H4 (cell line): ENCODE measurements around the gene DIS3L2. TPM values are rescaled to one million over a fixed set of nuclear protein-coding genes. Genes with fewer than 3 reads are reported as not detected.

ENCODE experiments used
- DNase-seq: peaks from one replicate; pipeline ENCODE4 v3.0.0-alpha.2; 2015; ENCODE audit warnings: low spot score
- total RNA-seq: library from RNA; depleted of rRNA; stranded (reverse); fragments of >200 nt; shearing (Covaris generic); gene quantifications from 2 replicates; pipeline ENCODE4 v1.2.3, GENCODE V29; 2014

The DIS3L2 gene
- total RNA-seq, 1 experiment from 2014 or later: 16.7 TPM

DNA sequence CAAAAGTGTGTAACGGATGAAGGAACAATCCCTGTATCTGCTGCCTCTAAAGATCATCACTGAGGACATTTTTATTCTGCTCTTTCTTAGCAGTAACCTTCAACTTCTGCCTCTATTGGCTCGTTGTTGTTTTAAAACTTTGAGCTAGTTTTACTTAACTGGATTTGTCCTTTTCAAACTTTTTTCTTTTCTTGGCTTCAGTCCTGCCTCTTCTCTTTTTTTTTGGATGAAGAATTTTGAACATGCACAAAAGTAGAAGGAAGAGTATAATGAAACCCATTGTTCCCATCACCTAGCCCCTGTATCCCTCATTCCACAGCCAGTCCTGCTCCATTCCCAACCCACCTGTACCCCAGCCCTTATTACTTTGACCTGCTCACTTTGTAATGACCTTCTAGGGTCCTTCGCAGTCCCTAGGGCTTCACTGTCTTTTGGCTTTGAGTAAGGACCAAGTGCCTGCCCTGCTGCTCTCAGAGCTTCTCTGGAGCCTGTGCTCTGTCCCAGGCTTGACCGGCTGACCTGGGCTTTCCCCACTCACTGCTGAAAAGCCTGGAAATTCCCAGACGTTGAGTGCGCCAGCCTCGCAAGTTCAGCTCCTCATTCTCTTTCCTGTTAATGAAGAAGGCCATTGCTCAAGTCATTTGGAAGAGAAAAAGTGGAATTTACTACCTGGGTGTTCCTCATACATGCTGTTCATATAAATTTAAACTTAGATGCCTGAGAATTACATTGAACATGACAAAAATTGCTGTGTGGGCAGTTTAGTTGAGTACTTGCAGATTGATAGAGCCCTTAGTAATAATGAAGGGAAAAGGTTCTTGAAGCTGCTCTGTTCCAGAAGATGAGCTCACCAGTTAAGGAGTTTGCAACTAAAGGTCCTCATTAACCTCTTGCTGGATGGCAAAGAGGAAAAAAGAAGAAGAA is 267.7 kb downstream of the DIS3L2 start:
- DNase-seq: no peak

DNA sequence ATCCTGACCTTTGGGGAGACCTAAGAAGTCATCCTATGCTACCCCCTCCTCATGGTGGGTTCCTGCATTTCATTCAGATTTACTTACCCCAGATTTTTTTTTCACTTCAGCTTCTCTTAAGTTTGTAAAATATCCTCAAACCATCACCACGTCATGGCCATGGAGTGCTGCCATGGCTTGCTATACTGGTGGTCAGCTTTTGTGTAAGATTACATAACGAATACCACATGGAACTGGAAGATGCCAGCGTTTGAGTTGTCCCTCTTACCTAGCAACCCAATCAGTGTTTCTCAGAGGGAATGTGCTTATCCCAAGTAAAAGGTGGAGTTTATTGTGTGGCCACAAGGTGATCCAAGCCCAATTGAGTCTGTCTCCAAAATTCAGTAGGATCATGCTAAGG is 268.4 kb downstream of the DIS3L2 start:
- DNase-seq: no peak

DNA sequence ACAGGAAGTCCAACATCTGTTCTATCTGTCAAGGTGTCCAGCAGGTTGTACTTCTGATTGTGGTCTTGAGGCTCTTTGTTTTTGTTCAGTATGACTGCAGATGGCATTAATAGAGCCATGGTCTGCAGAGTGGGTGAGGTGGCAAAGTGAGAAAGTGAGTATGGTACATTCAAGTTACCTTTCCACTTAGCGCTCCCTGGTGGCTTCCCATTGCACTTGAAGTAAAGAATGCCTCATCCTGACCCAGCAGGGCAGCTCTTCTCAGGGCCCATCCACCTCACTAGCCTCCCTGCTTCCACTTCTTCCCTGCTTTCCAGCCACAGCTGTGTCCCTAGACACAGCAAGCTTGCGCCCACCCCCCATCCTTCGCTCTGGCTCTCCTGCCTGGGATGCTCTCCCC is 269.0 kb downstream of the DIS3L2 start:
- DNase-seq: peak; percentile 18

DNA sequence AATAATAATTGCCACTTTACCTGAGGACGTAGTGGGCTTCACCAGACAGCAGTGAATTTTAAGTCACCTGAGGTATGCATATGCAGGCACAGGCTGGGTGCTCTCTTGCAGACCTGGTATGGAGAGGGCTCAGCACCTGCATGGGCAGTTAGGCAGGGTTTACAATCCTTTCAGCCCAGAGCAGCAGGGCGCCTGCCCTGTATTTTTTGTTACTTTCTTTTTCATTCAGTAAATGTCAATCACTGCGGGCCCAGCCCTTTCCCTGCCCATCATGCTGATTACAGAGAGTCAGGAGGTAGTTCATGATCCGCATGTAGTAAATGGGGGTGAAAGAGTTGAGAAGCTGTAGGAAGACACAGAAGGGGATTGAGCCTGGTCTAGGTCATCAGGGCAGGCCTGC is 270.0 kb downstream of the DIS3L2 start:
- DNase-seq: no peak

DNA sequence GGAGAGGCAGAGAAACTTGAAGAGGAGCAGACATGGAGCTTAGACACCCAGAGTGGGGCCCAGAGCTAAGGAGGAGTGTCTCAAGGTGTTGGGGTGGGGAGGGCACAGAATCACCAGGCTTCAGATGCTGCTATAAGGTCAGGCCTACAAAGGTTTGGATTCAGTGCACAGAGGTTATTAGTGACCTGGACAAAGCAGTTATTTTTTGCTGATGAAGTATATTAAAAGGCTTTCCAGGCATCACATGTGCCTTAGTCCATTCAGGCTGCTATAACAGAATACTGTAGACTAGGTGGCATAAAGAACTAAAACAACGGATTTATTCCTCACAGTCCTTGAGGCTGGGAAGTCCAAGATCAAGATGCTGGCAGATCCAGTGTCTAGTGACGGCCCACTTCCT is 271.4 kb downstream of the DIS3L2 start:
- DNase-seq: no peak

DNA sequence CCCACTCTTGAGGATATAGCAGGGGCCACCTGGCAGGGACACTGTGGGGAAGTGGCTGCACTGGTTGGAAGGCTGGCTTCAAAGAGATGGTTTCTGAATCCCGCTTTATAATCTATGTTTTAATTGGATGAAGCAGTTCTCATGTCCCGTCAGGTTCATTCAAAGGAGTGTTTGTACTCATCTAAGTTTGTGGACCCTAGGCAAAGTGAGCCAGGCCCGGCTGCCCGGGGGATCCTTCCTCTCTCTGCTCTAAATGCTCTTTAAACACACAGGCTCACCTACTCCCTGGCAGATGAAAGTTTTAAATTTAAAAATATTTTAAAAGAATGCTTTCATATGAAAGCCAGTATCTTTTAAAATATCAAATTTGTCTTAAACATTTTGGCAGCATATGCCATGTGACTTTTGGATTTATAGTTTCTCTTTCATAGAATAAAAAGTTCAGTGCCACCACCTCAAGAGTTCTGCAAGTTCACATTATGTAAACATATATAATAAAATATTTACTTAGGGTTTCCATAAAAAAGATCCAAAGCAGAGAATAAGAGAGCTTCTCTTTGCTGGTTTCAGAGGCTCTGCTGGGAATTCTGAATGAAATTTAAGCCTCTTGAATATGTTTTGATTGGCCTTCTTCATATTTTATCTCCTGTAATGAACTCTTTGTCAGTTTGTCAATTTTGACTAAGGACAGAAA is 273.6 kb downstream of the DIS3L2 start:
- no peak for DNase-seq

DNA sequence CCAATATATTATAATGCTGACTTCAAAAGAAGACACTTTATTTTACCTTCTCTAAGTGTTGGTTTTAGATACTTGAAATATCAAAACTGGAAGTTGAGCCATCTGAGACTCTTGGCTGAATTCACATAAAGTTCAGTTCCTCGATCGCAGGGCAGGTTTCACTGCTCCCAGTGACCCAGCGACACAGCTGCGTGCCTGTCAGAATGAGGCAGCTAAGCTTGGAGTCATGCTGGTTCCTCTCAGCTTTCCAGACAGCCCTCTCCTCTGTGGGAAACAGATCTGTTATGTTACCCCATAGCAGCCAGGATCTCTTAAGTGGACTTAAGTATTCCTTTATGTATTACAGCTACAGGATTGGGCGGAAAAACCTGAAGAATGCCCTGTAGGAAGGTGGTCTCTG is 274.2 kb downstream of the DIS3L2 start:
- no peak for DNase-seq

DNA sequence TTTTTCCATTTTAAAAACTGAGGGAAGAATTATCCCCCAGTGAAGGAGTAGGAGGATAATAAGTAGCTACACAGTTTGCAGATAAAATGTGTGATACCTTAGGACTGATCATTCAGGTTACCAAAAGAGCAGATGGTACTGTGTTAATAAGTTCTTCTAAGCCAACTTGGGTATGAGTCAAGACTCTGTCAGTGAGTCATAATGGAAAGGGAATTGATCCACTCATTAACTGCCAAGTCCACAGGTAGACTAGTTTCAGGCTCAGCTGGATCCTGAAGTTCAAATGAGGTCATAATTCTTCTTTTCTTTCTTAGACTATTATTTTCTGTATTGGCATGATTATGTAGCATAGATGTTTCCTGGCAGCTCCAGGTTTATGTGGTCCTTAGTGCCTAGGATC is 274.7 kb downstream of the DIS3L2 start:
- no peak for DNase-seq

DNA sequence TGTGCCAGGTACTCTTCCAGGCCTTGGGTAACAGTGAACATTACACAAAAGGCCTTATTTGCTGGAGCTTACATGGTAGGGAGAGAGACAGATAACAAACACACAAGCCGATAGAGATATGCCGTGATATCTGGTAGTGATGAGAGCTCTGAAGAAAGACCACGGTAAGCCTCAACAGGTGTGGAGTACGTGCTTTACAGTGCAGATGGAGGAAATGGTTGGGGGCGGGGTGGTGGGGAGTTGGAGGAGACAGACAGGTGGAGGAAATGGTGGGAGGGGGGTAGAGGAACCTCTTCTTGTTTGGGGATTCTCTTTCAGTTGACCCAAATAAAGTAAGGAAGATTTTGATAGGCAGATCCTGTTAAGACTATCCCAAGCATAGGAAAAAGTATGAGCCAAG is 276.0 kb downstream of the DIS3L2 start:
- DNase-seq: no peak

DNA sequence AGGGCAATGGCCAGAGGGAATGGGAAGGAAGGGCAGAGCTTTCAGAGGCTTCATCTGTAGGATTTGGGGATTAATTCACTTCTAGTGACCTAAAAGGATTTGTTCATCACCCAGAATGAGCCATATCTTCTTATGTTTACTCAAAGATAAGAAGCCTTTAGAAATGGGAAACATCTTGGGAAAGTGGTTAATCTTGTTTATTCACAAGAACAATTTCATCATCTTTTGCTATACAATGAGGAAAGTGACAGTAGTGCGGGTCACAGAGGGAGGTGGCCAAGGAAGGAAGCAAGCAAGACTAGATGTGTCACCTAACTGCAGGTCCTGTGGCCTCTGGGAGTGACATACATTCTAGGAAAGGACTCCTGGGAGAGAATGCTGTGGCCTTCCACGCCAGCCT is 276.6 kb downstream of the DIS3L2 start:
- peak; percentile 45 for DNase-seq

DNA sequence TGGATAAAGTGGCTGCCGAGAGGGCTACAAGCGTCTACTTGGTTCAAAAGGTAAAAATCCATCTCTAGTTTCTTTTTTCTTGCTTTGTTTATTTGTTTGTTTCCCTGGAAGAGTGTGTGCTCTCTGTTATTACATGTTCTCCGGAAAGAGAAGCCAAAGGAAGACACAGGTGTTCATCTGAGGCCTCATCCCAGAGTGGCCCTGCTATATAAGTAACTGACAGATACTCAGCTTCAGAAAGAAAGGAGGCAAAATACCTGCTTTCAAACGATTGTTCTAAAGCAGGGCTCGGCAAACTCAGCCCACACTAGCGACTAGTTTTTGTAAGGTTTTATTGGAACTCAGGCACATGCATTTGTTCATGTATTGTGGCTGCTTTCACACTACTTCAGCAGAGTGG is 277.1 kb downstream of the DIS3L2 start:
- DNase-seq: no peak

DNA sequence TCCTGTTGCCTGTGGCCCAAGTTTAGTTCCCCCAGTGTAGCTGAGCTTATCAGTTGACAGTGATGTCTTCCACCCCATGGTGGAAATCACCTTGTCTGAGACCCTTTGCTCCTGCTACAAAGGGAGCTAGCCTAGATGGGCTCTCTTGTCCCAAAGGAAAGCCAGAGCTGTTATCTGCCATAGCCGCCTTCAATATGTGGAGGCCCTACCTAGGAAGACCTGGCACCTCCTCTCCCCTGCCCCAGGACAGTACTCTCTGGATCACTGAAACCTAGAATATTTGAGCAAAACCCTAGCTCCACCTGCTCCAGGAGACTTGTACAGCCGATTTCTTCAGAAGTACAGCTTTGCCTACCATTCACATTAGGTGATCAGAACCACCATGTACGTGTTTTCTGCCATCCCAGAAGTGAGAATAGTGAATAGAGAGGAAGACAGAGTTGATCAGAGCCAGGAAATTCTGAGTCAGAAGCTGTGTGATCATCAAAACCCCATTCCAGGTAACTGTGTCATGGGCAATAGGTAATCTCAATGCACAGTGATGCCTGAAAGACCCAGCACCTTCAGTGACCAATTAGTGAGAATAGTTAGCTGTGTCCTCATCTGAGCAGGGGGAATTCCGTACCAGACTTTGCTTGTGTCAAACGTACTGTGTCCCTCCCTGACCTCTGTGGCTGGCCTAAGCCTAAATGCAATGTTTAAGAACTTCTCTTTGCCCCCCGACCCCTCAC is 278.6 kb downstream of the DIS3L2 start:
- no peak for DNase-seq

DNA sequence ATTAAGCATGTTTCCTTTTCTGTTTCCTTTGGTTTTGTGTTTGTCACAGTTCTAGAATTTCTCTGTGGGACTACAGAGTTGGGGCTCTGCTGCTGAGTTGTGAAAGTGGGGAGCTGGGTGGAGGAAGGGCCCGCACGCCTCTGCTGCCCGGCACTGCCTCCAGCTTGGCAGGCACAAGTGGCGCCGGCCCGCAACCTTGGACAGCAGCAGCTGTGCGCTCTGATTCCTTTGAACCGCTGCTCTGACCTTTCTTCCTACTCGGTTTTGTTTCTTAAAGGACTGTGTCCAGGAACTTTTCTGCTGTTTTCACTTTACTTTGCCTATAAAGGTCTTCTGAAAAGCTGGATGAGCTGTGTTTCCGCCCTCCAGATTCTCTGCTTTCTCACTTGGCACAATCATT is 279.4 kb downstream of the DIS3L2 start:
- DNase-seq: no peak

DNA sequence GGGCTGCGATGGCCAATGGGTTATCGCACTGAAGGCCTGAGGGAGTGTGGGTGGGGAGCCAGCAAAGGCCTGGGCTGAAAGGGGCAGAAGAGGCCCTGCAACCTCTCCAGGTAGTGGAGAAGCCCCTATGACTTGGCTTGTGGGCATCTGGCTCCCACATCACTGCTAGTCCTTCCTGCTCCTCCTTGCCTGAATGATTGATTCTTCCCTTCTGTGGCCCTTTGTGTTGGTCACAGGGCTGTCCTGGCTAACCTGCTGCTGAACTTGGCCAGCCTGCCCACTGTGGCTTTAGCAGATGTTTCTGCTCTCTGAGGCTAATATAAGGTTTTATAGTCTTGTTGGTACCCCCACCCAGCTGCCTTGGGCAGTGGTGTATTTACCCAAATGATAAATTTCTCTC is 280.8 kb downstream of the DIS3L2 start:
- DNase-seq: no peak

DNA sequence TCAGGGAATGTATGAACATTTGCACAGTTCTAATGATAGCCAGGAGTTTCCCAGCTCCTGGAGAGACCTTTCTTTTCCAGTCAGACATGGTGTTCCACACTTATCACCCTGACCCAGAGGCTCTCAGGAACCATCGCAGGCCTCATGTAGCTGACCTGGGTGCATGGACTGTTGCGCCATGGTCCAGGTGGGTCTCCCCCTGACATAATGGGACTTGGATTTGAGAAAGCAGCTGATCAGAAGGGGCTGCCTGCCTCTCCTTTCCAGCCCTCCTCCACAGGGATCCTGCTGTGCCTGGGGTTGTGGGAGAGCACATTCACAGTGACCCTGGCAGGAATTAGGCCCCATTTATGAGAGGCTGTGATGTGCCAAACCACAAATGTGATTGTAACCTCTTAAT is 283.6 kb downstream of the DIS3L2 start:
- no peak for DNase-seq

DNA sequence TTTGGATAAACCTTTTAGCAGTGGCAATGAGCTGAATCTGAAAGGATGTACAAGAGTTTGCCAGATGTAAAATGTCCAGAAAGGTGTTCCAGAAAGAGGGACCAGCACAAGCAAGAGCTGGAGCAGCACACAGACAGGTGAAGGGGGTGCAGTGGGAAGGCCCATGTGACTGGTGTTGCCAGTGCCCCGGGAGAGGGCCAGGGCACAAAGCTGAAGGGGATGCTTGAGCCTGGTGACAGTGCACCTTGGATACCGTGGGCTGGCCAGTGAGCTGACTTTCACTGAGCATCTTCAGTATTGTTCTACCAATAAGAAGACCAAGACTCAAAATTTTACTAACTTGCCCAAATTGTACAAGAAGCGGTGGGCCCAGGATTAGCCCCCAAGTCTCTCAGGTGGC is 284.7 kb downstream of the DIS3L2 start:
- no peak for DNase-seq

DNA sequence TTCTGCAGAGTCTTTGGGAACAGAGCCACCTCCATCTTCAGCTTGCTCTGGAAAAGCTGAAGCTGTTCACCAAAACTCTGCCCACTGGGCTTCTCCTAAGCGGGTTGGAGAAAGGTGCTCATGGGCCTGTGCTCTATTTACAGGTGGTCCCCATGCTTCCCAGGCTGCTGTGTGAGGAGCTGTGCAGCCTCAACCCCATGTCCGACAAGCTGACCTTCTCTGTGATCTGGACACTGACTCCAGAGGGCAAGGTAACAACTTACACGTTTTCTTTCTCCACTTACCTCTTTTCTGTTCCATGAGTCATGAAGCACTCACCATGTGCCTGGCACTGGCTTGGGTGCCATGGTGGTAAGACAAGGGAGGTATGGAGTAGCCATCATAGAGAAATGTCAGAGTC is 287.6 kb downstream of the DIS3L2 start:
- no peak for DNase-seq

DNA sequence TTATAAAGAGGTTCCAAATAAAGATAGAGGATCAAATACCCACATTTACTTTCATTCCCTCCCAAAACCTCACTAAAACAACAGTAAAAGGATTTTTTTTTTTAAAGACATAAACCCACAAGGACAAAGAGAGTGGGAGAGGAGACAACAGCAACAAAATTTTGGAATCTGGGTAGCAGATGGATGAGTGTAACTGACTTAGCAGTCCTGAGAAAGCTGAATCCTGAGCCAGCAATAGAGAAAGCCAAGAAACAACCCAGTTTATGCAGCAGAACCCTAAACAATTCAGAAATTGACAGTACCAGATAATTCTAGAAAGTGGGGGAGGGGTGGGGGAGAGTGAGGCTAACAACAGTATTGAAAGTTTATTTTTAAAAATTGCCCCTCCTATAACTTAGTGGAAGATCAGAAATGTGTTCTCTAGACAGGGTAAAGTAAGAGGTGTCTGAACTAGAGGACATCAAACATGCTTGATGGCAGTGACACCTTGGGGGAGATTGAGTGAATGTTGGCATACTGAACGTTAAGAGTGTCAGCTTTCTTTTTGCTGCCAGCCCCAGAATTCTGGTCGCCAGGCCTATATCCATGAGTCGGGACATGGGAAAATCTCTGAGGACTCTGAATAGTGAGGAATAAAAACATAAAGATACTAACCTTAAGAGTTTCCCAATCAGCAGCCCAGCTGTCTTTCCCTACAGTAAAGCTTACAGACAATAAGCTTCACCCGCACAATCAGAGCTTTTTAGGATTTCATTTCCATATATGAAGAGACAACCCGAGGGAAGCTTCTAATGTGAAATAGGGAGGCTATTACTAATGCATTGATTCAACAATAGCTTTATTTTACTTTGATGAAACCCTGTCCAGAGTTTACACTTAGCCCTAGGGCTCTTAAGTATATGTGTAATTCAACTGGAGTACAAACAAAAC is 289.0 kb downstream of the DIS3L2 start:
- no peak for DNase-seq

DNA sequence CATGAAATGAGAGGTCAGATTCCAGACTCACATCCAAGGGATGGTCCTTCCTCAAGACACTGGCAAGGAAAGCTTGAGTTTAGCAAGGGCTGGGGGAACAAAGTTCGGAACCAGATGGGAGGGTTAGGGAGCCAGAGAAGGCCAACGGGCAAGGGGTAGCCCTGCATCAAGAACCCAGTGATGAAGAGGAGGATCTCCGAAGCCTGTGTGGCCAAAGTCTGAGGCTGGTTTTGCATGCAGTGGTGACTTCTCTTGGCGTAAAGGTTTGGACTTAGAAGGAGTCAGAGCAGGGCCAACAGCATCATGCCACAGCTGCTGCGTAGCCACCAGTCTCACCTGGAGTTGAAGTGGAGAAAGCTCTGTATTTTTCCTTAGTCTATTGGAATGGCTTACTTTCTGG is 293.5 kb downstream of the DIS3L2 start:
- no peak for DNase-seq

DNA sequence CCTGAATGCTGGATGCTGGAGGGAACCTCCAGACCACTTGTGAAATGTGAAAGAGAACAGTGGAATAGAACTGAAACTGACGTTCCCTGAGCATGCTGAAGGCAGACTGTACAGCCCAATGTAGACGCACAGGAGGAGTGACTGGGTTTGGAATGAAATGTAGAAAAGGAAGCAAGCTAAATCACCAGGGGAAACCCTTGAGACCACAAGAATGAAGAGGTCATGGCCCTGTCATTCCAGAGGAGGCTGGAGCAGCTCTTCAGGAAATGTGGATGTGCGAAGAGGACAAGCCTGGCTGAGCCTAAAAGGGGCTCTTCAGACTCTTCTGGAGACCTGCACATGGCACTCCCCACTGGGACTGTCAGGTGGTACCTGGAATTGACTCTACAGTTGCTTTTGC is 298.6 kb downstream of the DIS3L2 start:
- peak; percentile 22 for DNase-seq

DNA sequence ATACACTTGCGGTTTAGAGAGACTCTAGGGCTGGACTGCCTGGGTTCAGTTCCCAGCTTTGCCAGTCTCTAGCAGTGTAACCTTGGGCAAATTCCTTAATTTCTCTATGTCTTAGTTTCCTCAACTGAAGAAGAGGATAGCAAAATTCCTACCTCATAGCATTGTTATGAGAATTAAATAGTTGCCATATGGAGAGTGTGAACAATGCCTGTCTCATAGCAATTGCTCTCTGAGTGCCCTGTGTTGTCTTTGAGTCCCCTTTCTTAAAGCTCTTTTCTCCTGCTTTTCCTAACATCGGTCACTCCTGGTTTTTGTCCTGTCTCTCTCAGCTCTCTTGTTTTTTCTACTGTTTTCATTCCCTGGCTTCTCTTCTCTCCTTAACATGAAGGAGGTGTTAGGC is 300.3 kb downstream of the DIS3L2 start:
- DNase-seq: no peak

DNA sequence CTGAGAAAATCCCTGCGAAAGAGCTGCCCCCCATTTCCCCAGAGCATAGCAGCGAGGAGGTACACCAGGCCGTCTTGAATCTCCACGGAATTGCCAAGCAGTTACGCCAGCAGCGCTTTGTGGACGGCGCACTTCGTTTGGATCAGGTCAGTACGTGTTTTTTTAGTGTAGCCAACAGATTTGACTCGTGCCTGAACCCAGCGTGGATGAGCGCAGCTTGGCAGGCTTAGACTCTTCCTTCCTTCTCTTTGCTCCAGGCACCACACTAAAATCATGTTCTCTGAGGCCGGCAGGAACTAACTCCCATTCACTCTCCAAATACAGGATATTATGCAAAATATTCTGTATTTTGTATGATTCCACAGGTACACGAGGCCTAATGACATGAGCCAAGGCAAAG is 301.8 kb downstream of the DIS3L2 start:
- DNase-seq: no peak
